Central memory CD8-positive, alpha-beta T cell (primary cell): ENCODE data around the gene DSCAM.

Experiments
- ATAC-seq: fragments of 150-1000 bp; cut with Tn5 transposase; replicated peaks from 2 replicates; pipeline ENCODE4 v1.10.0; 2022; ENCODE audit warnings: mild to moderate bottlenecking, moderate FRiP score, moderate number of reproducible peaks; ENCODE audit not compliant: poor library complexity, severe bottlenecking; ENCODE audit errors: extremely low read depth
- DNase-seq, 2 donors: peaks; one replicate each; pipeline ENCODE4 v3.0.0; 2021; ENCODE audit warnings: low spot score in 2 of 2
- H3K27ac Mint-ChIP-seq: one replicate; pipeline ENCODE4 v1.8.0; 2022; ENCODE audit warnings: low read depth, mild to moderate bottlenecking, moderate library complexity, mixed read lengths
- H3K27me3 Mint-ChIP-seq: one replicate; pipeline ENCODE4 v1.8.0; 2022; ENCODE audit warnings: mixed read lengths
- H3K36me3 Mint-ChIP-seq: one replicate; pipeline ENCODE4 v1.8.0; 2022; ENCODE audit warnings: mild to moderate bottlenecking, moderate library complexity, mixed read lengths; ENCODE audit not compliant: insufficient read depth
- H3K4me1 Mint-ChIP-seq: one replicate; pipeline ENCODE4 v1.8.0; 2022; ENCODE audit warnings: mixed read lengths
- H3K4me3 Mint-ChIP-seq: one replicate; pipeline ENCODE4 v1.8.0; 2022; ENCODE audit warnings: mild to moderate bottlenecking, moderate library complexity, mixed read lengths
- H3K9me3 Mint-ChIP-seq: one replicate; pipeline ENCODE4 v1.8.0; 2022; ENCODE audit warnings: mixed read lengths

The DSCAM gene

DNA sequence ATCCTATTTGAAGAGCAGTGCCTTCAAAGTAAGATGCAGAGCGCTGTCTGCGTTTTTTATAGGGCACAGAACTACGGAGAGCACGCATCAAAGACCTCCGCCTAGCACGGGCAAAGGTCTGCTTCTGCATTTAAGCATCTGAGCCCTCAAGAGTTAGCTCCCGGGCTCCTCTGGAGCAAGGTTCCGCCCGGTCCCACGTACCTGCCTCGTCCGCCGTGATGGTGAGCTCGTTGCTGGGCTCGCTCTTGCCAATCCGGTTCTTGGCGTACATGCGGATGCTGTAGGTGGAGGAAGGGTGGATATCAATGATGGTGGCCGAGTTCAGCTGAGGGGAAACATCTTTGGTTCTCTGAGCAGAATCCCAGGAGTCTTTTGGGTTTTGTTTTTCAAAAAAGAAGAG lies 668.2 kb downstream of the DSCAM start:
- Mint-ChIP-seq H3K36me3 (no peaks in the 10 kb centered on the region), H3K4me3 (no peak overlapping the region), H3K27ac (no peak overlapping the region), H3K4me1 (no peaks in the 10 kb centered on the region), H3K27me3 (no peaks in the 10 kb centered on the region), H3K9me3 (peaks cover 15% of the 10 kb centered on the region)
- ATAC-seq (no peak), DNase-seq (no peak)

DNA sequence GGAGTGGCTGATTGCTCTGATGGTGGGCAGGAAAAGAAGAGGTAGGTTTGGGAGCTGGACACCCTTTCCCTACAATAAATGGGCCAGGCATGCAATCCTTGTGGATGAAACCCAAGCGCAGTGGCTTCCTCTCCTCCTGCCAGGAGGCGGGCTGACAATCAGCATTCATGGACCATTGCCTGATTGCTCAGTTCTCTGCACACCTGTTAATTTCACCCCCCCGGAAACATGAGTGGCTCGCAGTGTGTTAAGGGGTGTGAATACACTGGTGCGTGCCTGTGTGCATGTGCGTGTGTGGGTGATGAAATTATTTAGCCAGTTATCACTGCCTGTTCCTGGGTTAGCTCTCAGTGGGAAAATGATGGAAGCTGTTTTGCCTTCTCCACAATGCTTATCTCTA lies 669.0 kb downstream of the DSCAM start:
- Mint-ChIP-seq H3K4me1 (no peaks in the 10 kb centered on the region), H3K27me3 (no peaks in the 10 kb centered on the region), H3K27ac (no peak overlapping the region), H3K4me3 (no peak overlapping the region), H3K36me3 (no peaks in the 10 kb centered on the region), H3K9me3 (peaks cover 15% of the 10 kb centered on the region)
- DNase-seq, result no peak
- ATAC-seq, result no peak

DNA sequence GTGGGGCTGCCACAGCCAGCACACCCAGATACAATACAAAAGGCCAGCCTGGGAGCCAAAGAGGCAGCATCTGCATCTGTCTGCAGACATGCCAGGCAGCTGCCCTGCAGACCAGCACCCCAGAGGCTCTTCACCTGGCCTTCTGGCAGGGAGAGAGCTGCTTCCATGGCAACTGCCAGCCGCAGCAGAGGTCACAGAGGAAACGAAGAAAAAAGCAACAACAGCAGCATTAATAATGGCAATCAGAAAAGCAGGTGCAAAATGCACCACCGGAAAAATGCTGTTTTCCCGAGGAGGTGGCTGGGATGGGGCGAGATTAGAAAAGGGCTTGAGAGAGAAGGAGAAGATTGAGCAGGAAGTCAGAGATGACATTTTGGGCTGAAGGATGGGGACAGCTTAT lies 670.2 kb downstream of the DSCAM start:
- no peak for ATAC-seq
- H3K36me3 Mint-ChIP-seq, result no peaks in the 10 kb centered on the region
- no peaks in the 10 kb centered on the region for H3K27me3 Mint-ChIP-seq
- DNase-seq, result no peak
- H3K27ac Mint-ChIP-seq, result no peak overlapping the region
- no peak overlapping the region for H3K4me3 Mint-ChIP-seq
- peaks cover 9% of the 10 kb centered on the region for H3K9me3 Mint-ChIP-seq
- no peaks in the 10 kb centered on the region for H3K4me1 Mint-ChIP-seq

DNA sequence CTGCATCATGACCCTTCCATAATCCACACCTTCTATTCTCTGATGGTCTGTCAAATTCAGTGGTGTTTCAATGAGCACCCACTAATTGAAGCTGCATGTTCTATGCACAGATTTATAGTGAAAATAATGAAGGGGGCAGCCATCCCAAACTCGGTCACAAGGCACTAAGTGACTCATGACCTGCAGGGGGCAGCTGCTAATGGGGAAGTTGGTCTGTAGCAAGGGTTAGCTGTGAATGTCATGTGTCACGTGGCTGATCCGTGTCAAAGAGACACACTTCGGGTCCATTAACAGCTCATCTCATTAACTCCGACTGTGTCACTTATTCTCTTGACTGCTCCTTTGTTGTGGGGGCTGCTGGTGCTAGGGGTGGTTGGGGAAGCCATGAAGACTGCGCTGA lies 673.1 kb downstream of the DSCAM start:
- Mint-ChIP-seq H3K36me3 (no peaks in the 10 kb centered on the region), H3K27me3 (no peaks in the 10 kb centered on the region), H3K9me3 (peaks cover 11% of the 10 kb centered on the region), H3K4me3 (no peak overlapping the region), H3K27ac (no peak overlapping the region), H3K4me1 (no peaks in the 10 kb centered on the region)
- DNase-seq, result no peak
- ATAC-seq, result no peak

DNA sequence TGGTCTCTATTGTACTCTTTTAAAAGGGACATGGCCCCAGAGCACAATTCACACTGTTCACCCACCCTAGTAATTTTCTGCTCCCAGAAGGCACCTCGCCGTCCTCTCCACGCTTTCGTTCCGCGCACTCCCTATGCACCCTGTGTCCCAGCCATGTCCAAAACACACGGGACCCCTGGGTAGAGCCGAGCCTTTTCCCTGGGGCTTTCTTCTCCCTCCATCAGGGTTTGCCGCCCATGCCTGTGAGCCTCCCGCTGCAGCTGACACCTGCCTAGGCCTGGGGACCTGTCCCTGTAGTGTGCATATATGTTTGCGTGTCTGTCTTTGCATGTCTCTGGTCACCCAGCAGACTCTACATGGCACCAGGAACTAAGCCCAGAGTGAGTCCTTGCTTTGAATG lies 677.0 kb downstream of the DSCAM start:
- peaks cover 10% of the 10 kb centered on the region for H3K9me3 Mint-ChIP-seq
- H3K36me3 Mint-ChIP-seq, result no peaks in the 10 kb centered on the region
- no peaks in the 10 kb centered on the region for H3K27me3 Mint-ChIP-seq
- H3K4me3 Mint-ChIP-seq, result no peak overlapping the region
- H3K27ac Mint-ChIP-seq, result no peak overlapping the region
- no peak for DNase-seq
- H3K4me1 Mint-ChIP-seq, result no peaks in the 10 kb centered on the region
- no peak for ATAC-seq

DNA sequence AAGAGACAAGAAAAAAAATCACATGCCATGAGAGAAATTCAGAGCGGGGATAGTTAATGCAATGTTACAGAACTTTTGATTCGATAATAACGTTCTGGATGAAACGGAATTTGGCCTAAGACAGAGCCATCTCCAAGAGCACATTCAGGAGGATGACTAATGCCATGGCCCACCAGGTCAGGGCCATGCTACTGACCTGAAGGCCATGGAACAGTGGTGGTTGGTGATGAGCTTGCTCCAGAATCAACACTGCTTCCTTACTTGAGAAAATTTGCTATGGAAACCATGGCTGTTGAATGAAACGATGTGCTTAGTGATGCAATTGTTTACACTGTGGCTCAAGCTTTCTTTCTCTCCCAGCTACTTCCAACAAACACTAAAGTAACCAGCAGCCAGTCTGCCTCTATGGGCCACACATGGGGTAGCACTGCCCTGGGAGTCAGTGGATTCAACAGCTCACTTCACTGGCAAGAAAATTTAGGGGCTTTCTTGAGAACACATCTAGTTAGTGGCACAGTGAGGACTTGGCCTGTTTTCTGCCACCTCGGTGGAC lies 680.6 kb downstream of the DSCAM start:
- Mint-ChIP-seq H3K4me1 (no peaks in the 10 kb centered on the region), H3K27me3 (no peaks in the 10 kb centered on the region), H3K4me3 (no peak overlapping the region), H3K36me3 (no peaks in the 10 kb centered on the region), H3K9me3 (peaks cover 14% of the 10 kb centered on the region), H3K27ac (no peak overlapping the region)
- no peak for DNase-seq
- ATAC-seq, result no peak

DNA sequence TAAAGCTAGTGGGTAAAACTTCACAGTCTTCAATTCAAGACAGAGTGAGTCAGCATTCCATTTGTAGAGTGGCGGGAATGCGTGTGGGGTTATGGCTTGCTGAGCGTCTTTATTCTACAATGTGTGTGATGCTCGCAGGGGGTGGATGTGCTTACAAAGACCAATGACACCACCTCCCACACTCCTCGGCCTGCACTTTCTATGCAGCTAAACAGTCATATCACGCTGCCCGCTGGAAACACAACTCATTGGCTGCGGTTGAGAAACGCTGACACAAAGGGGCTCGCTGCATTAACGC lies 681.2 kb downstream of the DSCAM start:
- Mint-ChIP-seq H3K27me3 (no peaks in the 10 kb centered on the region), H3K4me3 (no peak overlapping the region), H3K4me1 (no peaks in the 10 kb centered on the region), H3K27ac (no peak overlapping the region), H3K9me3 (peaks cover 14% of the 10 kb centered on the region), H3K36me3 (no peaks in the 10 kb centered on the region)
- DNase-seq (no peak), ATAC-seq (no peak)

DNA sequence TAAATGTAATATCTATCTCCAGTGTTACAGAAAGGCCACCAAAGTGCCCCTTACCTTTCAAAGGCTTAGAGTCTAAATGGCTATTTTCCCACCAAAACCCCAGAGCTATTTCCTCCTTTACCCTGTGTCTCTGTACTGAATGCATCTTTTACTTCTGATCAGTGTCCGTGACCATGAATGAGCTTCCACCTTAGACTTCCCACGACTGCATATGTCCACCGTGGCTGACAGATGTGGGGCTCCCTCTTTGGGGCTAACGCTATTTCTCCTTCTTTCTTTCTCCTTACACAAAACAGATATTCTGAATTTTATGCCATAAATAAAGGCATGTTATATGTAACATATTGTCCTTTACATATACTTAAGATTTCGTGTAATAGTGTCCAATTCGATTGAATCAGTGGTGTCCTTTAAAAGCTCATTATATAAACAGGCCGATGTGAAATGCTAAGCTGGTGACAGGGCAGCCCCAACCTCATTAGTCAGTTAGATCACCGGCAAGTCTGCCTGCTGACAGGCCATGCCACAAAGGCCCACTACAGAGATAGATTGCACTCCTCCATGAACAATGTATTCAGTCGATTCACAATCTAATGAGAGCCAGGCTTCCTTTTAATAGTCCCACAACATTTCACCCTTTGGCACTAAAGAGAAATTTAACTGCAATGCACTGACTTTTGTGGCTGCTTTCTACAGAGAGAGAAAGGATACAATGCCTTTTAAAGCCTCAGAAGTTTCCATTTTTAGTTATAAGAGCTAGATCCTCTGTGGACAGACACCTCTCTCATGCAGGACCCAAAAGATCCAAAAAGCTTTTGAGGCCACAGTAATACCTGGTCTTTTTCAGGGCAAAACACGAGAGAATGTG lies 681.8 kb downstream of the DSCAM start:
- Mint-ChIP-seq H3K4me3 (no peak overlapping the region), H3K9me3 (peaks cover 19% of the 10 kb centered on the region)
- ATAC-seq, result no peak

DNA sequence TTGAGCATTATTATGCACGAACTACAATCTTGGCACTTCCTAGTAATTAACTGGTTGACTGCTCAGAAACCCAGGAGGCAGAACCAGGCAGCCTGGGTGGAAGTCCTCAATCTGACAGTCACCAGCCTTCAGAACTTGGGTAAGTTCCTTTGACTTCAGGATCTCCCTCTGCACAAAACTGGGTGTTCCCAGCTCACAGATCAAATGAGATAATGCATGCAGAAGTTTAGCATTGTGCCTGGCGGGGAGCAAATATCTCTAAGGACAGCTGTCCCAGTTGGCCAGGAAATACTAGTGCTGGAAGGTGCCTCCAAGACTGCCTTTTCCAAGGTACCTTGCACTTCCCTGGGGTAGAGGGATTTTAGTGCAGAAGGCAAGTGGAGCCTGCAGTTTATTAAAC lies 684.9 kb downstream of the DSCAM start:
- Mint-ChIP-seq H3K4me1 (no peaks in the 10 kb centered on the region), H3K27me3 (no peaks in the 10 kb centered on the region), H3K36me3 (no peaks in the 10 kb centered on the region), H3K27ac (no peak overlapping the region), H3K9me3 (peaks cover 13% of the 10 kb centered on the region), H3K4me3 (no peak overlapping the region)
- no peak for ATAC-seq
- no peak for DNase-seq

More for the DNA sequence above, 681.8 kb downstream of the DSCAM start:
- Mint-ChIP-seq H3K27ac (no peak overlapping the region), H3K4me1 (no peaks in the 10 kb centered on the region), H3K36me3 (no peaks in the 10 kb centered on the region), H3K27me3 (no peaks in the 10 kb centered on the region)
- DNase-seq, result no peak

DNA sequence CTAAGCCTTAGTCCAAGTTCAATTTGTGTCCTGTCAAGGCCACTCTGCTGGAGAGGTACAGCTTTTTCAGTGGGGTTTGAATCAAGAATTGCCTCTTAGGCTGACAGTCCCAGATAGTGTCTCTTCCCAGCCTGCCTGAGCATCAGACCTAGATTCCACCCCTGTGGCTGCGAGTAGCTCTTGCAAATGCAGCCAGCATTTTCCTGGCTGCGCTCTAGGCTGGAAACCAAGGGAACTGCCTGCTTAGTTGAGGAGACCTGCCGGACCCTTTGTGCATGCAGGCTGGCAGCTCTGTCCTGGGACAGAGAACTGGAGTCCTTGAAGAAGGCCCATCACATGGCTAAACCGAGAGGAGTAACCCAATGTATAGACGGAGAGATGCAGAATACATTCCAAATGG lies 686.0 kb downstream of the DSCAM start:
- no peak overlapping the region for H3K4me3 Mint-ChIP-seq
- ATAC-seq, result no peak
- no peaks in the 10 kb centered on the region for H3K36me3 Mint-ChIP-seq

DNA sequence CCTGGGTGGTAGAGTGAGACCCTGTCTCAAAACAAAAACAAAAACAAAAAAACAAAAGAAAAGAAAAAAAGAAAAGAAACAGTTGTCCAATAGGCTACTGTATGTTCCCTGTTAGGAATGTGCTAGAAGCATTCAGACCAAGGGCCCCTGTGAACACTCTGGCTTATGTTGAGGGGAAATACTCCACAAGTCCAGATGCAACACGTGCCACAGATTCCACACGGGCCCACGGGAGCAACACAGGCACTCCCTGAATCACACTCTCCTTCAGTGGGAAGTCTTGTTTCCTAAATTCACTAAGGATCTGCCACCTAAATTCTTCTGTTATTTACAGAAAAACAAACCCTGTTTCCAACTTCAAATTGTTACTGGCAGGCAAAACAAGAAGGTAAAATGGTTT lies 688.6 kb downstream of the DSCAM start:
- Mint-ChIP-seq H3K4me3 (no peak overlapping the region), H3K9me3 (peaks cover 14% of the 10 kb centered on the region), H3K27ac (no peak overlapping the region), H3K4me1 (no peaks in the 10 kb centered on the region), H3K36me3 (no peaks in the 10 kb centered on the region), H3K27me3 (no peaks in the 10 kb centered on the region)
- no peak for ATAC-seq
- no peak for DNase-seq

More for the DNA sequence above, 686.0 kb downstream of the DSCAM start:
- DNase-seq, result no peak
- Mint-ChIP-seq H3K4me1 (no peaks in the 10 kb centered on the region), H3K27ac (no peak overlapping the region), H3K9me3 (peaks cover 17% of the 10 kb centered on the region), H3K27me3 (no peaks in the 10 kb centered on the region)

DNA sequence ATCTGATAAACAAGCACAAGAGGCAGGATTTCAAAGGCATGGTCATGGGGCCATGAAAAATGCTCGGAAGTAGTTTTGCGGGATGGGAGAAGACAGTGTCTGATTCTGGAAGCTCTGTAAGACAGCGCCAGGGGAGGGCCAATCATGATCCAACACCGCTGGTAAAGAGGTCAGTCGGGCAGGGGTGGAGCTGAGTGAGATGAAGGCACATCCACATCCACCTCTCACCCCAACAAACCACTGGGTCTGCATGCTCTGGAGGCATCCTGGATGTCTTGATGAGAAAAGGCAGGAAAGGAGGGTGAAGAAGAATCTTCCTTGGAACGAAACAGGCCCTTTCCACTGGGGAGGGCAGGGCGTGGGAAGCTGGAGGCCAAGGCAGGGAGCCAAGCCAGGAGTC lies 691.4 kb downstream of the DSCAM start:
- Mint-ChIP-seq H3K4me1 (no peaks in the 10 kb centered on the region), H3K27me3 (no peaks in the 10 kb centered on the region)
- DNase-seq, result no peak

DNA sequence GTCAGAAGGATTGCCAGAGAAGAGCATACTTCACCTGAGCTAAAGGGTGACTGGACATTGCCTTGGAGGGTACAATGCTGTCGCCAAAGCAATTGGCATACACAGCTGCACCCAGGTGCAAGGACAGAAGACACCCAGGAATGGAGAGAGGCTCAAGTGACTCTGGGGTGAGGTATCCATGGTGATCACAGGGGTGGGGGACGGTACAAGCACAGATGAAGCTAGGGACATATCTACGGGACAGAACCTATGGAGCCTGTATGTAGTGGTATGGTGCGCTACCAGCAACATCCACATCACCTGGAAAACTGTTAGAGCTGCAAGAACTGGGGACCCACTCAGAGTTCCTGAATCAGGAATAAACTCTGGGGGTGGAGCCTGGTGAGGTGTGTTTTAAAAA lies 693.6 kb downstream of the DSCAM start:
- Mint-ChIP-seq H3K4me1 (no peaks in the 10 kb centered on the region), H3K36me3 (no peaks in the 10 kb centered on the region), H3K27ac (no peak overlapping the region), H3K4me3 (no peak overlapping the region), H3K27me3 (no peaks in the 10 kb centered on the region), H3K9me3 (peaks cover 5% of the 10 kb centered on the region)
- DNase-seq (no peak), ATAC-seq (no peak)

More for the DNA sequence above, 691.4 kb downstream of the DSCAM start:
- no peak overlapping the region for H3K4me3 Mint-ChIP-seq
- H3K27ac Mint-ChIP-seq, result no peak overlapping the region
- no peaks in the 10 kb centered on the region for H3K36me3 Mint-ChIP-seq
- H3K9me3 Mint-ChIP-seq, result peaks cover 13% of the 10 kb centered on the region
- no peak for ATAC-seq
